Measurements from ENCODE around the gene PTPRU. TPM values are rescaled to one million over a fixed set of nuclear protein-coding genes. Genes with fewer than 3 reads are reported as not detected.

The PTPRU gene
- total RNA-seq, 1 experiment from 2014 or later, result 0.72 TPM

GRCh38 chr1:29202584-29203340, 33.6 kb upstream of the PTPRU start:
- TF ChIP-seq SIN3A (IDR thresholded peaks at IDR 0.05; ENCODE audit: borderline replicate concordance, insufficient read depth, low read depth, low read length), result no peak
- peak; percentile 95 for TF ChIP-seq CTCF (IDR thresholded peaks at IDR 0.05)
- ATAC-seq (peak; percentile 100), DNase-seq (ENCODE audit: low read depth, low spot score) (peak; percentile 91)
- H3K27me3 ChIP-seq (ENCODE audit: control insufficient read depth, insufficient read depth, low read length), result no peaks in the 10 kb centered on the region
- in situ Hi-C loops (cut with HindIII; ENCODE audit: low pct_unique_long_range_greater_than_20kb, low sequenced_read_pairs), result no loop called here
- no peak overlapping the region for H3K4me3 ChIP-seq (ENCODE audit: low read depth in 2 of 2, low read length in 2 of 2)
- BruUV-seq (replicated peaks), result no TSS peak
- intact Hi-C loops (cut with micrococcal nuclease; ENCODE audit: unreplicated experiment), result loop anchor here (5.0 kb wide), 1 partner anchor 320 kb away; no protein-coding TSS in a partner anchor
- no peaks in the 10 kb centered on the region for H3K9me3 ChIP-seq (ENCODE audit: control insufficient read depth, insufficient read depth, low read depth, low read length)
- CTCF ChIA-PET, result interaction anchor here (0.6 to 2.0 kb wide), 7 partner anchors 21 to 321 kb away, joined by 3 to 11 read pairs (median 6); partner anchors contain the start of gene SRSF4
- peak overlapping the region; percentile 77 for H3K27ac ChIP-seq (ENCODE audit: low read length)
- POLR2A ChIA-PET, result interaction anchor here (1.0 kb wide), 1 partner anchor 21 kb away, joined by 4 read pairs; the partner anchor contains the start of gene SRSF4
- H3K36me3 ChIP-seq (ENCODE audit: control insufficient read depth, insufficient read depth, low read length), result peaks cover 3% of the 10 kb centered on the region
- H3K4me1 ChIP-seq (ENCODE audit: control insufficient read depth, insufficient read depth, low read length), result peaks cover 8% of the 10 kb centered on the region

- ChIA-PET CTCF (no interaction called here), POLR2A (no interaction called here)
- no peak for DNase-seq (ENCODE audit: low read depth, low spot score)
- H3K36me3 ChIP-seq (ENCODE audit: control insufficient read depth, insufficient read depth, low read length), result no peaks in the 10 kb centered on the region
- ATAC-seq, result no peak
- in situ Hi-C loops (cut with HindIII; ENCODE audit: low pct_unique_long_range_greater_than_20kb, low sequenced_read_pairs), result no loop called here
- no TSS peak for BruUV-seq (replicated peaks)
- H3K4me3 ChIP-seq (ENCODE audit: low read depth in 2 of 2, low read length in 2 of 2), result no peak overlapping the region
- no peaks in the 10 kb centered on the region for H3K4me1 ChIP-seq (ENCODE audit: control insufficient read depth, insufficient read depth, low read length)
- TF ChIP-seq TCF7L2 (IDR thresholded peaks at IDR 0.05; ENCODE audit: low read depth, low read length), result no peak
- TF ChIP-seq POLR2AphosphoS5 (IDR thresholded peaks at IDR 0.05; ENCODE audit: low read depth, low read length), result no peak
- no peak for TF ChIP-seq CTCF (IDR thresholded peaks at IDR 0.05)
- no peak for TF ChIP-seq REST (IDR thresholded peaks at IDR 0.05; ENCODE audit: insufficient read depth in 1 of 2, low read depth in 2 of 2, low read length in 1 of 2)
- no peak for TF ChIP-seq SIN3A (IDR thresholded peaks at IDR 0.05; ENCODE audit: borderline replicate concordance, insufficient read depth, low read depth, low read length)
- no peak overlapping the region for H3K27ac ChIP-seq (ENCODE audit: low read length)
- no peaks in the 10 kb centered on the region for H3K27me3 ChIP-seq (ENCODE audit: control insufficient read depth, insufficient read depth, low read length)
- intact Hi-C loops (cut with micrococcal nuclease; ENCODE audit: unreplicated experiment), result no loop called here
- no peaks in the 10 kb centered on the region for H3K9me3 ChIP-seq (ENCODE audit: control insufficient read depth, insufficient read depth, low read depth, low read length)
These were observed 27.9 kb upstream of the PTPRU start for GRCh38 chr1:29208442-29208841.
